SK-N-SH (cell line): ENCODE results near the gene RBCK1. TPM values are rescaled to one million over a fixed set of nuclear protein-coding genes. Genes with fewer than 3 reads are reported as not detected.

Experiments
- CTCF ChIA-PET: fragments of 300-600, 350-600 bp; formaldehyde crosslinking; extraction: SDS; loops from one replicate; lab custom pipeline; 2021; lab: Yijun Ruan, JAX
- POLR2A ChIA-PET: fragments of 350-600 bp; sonication (Branson Sonifier 250); formaldehyde crosslinking; extraction: SDS; loops from one replicate; lab custom pipeline; 2020; ENCODE audit warnings: antibody characterized with exemption, inconsistent platforms; lab: Yijun Ruan, JAX
- DNase-seq: peaks from one replicate; pipeline ENCODE4 v3.0.0; 2012
- H2AFZ ChIP-seq: fragments of 200-600 bp; sonication (generic); 2 replicates; pipeline ENCODE4 v1.8.1; 2016; ENCODE audit warnings: antibody characterized with exemption, mild to moderate bottlenecking, low read depth
- H3F3A ChIP-seq: fragments of 200-600 bp; sonication (generic); replicated peaks from 2 replicates; pipeline ENCODE3; 2016; ENCODE audit warnings: antibody characterized with exemption, mild to moderate bottlenecking; ENCODE audit not compliant: insufficient read depth
- H3K27ac ChIP-seq, 2 experiments: fragments of 200-500 bp in 1 of 2; fragments of 200-600 bp in 1 of 2; sonication (Bioruptor generic) in 1 of 2; sonication (generic), shearing (Covaris generic) in 1 of 2; 2 replicates each; pipeline versions ENCODE4 v1.5.1 to v1.6.1; 2014 to 2016; ENCODE audit warnings: low read depth in 2 of 2, inconsistent platforms in 1 of 2, low read length in 1 of 2, mild to moderate bottlenecking in 1 of 2, mixed read lengths in 1 of 2
- H3K27me3 ChIP-seq: fragments of 200-600 bp; sonication (generic), shearing (Covaris generic); 2 replicates; pipeline ENCODE4 v1.6.1; 2016; ENCODE audit warnings: mixed run types; ENCODE audit not compliant: insufficient read depth
- H3K36me3 ChIP-seq, 2 experiments: fragments of 200-500 bp in 1 of 2; fragments of 200-600 bp in 1 of 2; sonication (Bioruptor generic) in 1 of 2; sonication (generic) in 1 of 2; replicated peaks in 1 of 2; 2 replicates each; pipeline versions ENCODE3 to v1.5.1; 2014 to 2016; ENCODE audit warnings: low read length in 1 of 2, mild to moderate bottlenecking in 1 of 2; ENCODE audit not compliant: insufficient read depth in 2 of 2, control insufficient read depth in 1 of 2
- H3K4me1 ChIP-seq, 2 experiments: fragments of 200-500 bp in 1 of 2; fragments of 200-600 bp in 1 of 2; sonication (Bioruptor generic) in 1 of 2; sonication (generic), shearing (Covaris generic) in 1 of 2; 2 replicates each; pipeline versions ENCODE4 v1.5.1 to v1.6.1; 2014 to 2016; ENCODE audit warnings: low read depth in 1 of 2, low read length in 1 of 2, mixed run types in 1 of 2; ENCODE audit not compliant: insufficient read depth in 2 of 2, control insufficient read depth in 1 of 2
- H3K4me2 ChIP-seq: fragments of 200-600 bp; sonication (generic), shearing (Covaris generic); 2 replicates; pipeline ENCODE4 v1.6.1; 2017; ENCODE audit warnings: mixed run types
- H3K4me3 ChIP-seq, 2 experiments: fragments of 200-500 bp in 1 of 2; fragments of 200-600 bp in 1 of 2; sonication (Bioruptor generic) in 1 of 2; sonication (generic), shearing (Covaris generic) in 1 of 2; 2 replicates each; pipeline versions ENCODE4 v1.5.1 to v1.8.1; 2014 to 2016; ENCODE audit warnings: low read depth in 2 of 2, inconsistent platforms in 1 of 2, low read length in 1 of 2, mild to moderate bottlenecking in 1 of 2, mixed read lengths in 1 of 2, moderate library complexity in 1 of 2
- H3K79me2 ChIP-seq: fragments of 200-600 bp; sonication (generic); 2 replicates; pipeline ENCODE4 v1.8.1; 2017; ENCODE audit warnings: mild to moderate bottlenecking; ENCODE audit not compliant: insufficient read depth
- H3K9ac ChIP-seq: fragments of 200-600 bp; sonication (generic); 2 replicates; pipeline ENCODE4 v1.6.1; 2017; ENCODE audit warnings: mixed run types
- H3K9me2 ChIP-seq: fragments of 200-600 bp; sonication (generic); 2 replicates; pipeline ENCODE4 v1.6.1; 2017; ENCODE audit warnings: mixed run types
- H3K9me3 ChIP-seq: fragments of 200-600 bp; sonication (generic); 2 replicates; pipeline ENCODE4 v1.6.1; 2017; ENCODE audit warnings: mixed run types, mild to moderate bottlenecking, moderate library complexity
- H4K20me1 ChIP-seq: fragments of 200-600 bp; sonication (generic); 2 replicates; pipeline ENCODE4 v1.6.1; 2017; ENCODE audit warnings: mild to moderate bottlenecking, mixed run types; ENCODE audit not compliant: insufficient read depth
- CHD2 ChIP-seq: fragments of 150-350 bp; IDR thresholded peaks from 2 replicates; pipeline ENCODE4 v1.6.1; 2018; ENCODE audit warnings: low read length; ENCODE audit not compliant: partially characterized antibody
- CTCF ChIP-seq: fragments of 200-600 bp; sonication (generic); IDR thresholded peaks from 2 replicates; pipeline ENCODE4 v1.6.1; 2017; ENCODE audit warnings: antibody characterized with exemption, mild to moderate bottlenecking, moderate library complexity
- ELF1 ChIP-seq: IDR thresholded peaks from 2 replicates; pipeline ENCODE4 v1.4.0; 2012
- EP300 ChIP-seq, 2 experiments: IDR thresholded peaks; 2 replicates each; pipeline versions ENCODE4 v1.4.0 to v1.6.1; 2012; ENCODE audit warnings: borderline replicate concordance in 1 of 2, low read depth in 1 of 2, low read length in 1 of 2
- FOSL2 ChIP-seq: IDR thresholded peaks from 2 replicates; pipeline ENCODE4 v1.4.0; 2012; ENCODE audit warnings: low read depth, mild to moderate bottlenecking, moderate library complexity, borderline replicate concordance
- GATA2 ChIP-seq: sonication (generic); formaldehyde crosslinking; IDR thresholded peaks from 2 replicates; pipeline ENCODE4 v1.5.0; 2020; ENCODE audit warnings: mild to moderate bottlenecking, missing genetic modification reagents
- IRF3 ChIP-seq: fragments of 150-350 bp; IDR thresholded peaks from 2 replicates; pipeline ENCODE4 v1.6.1; 2016; ENCODE audit warnings: mild to moderate bottlenecking, low read depth, low read length
- JUND ChIP-seq: IDR thresholded peaks from 2 replicates; pipeline ENCODE4 v1.4.0; 2012
- MAX ChIP-seq: IDR thresholded peaks from 2 replicates; pipeline ENCODE4 v1.4.0; 2012; ENCODE audit warnings: low read depth
- MXI1 ChIP-seq: IDR thresholded peaks from 2 replicates; pipeline ENCODE4 v1.6.1; 2012; ENCODE audit warnings: mild to moderate bottlenecking, low read depth, low read length, improper control_type of control experiment
- NFIC ChIP-seq: IDR thresholded peaks from 2 replicates; pipeline ENCODE4 v1.4.0; 2012; ENCODE audit warnings: borderline replicate concordance
- NRF1 ChIP-seq: IDR thresholded peaks from 2 replicates; pipeline ENCODE4 v1.6.1; 2012; ENCODE audit warnings: low read depth, mild to moderate bottlenecking, low read length
- PBX3 ChIP-seq: IDR thresholded peaks from 2 replicates; pipeline ENCODE4; 2012
- POLR2AphosphoS5 ChIP-seq: IDR thresholded peaks from 2 replicates; pipeline ENCODE4 v1.6.1; 2012; ENCODE audit warnings: low read depth, low read length
- RAD21 ChIP-seq: IDR thresholded peaks from 2 replicates; pipeline ENCODE4 v1.6.1; 2012; ENCODE audit warnings: mild to moderate bottlenecking, low read length
- RCOR1 ChIP-seq: fragments of 150-350 bp; IDR thresholded peaks from 2 replicates; pipeline ENCODE4 v1.6.1; 2017; ENCODE audit warnings: antibody characterized with exemption, low read length
- RFX5 ChIP-seq: IDR thresholded peaks from 2 replicates; pipeline ENCODE4 v1.6.1; 2012; ENCODE audit warnings: mild to moderate bottlenecking, improper control_type of control experiment, low read length
- SMC3 ChIP-seq: IDR thresholded peaks from 2 replicates; pipeline ENCODE4 v1.6.1; 2012; ENCODE audit warnings: low read depth, low read length, improper control_type of control experiment
- TCF12 ChIP-seq: IDR thresholded peaks from 2 replicates; pipeline ENCODE4 v1.4.0; 2012
- TEAD4 ChIP-seq: IDR thresholded peaks from 2 replicates; pipeline ENCODE4 v1.4.0; 2012; ENCODE audit warnings: mild to moderate bottlenecking, borderline replicate concordance; ENCODE audit not compliant: insufficient read depth
- USF1 ChIP-seq: IDR thresholded peaks from 2 replicates; pipeline ENCODE4 v1.4.0; 2012; ENCODE audit warnings: low read depth, borderline replicate concordance
- USF2 ChIP-seq: fragments of 150-350 bp; IDR thresholded peaks from 2 replicates; pipeline ENCODE4 v1.6.1; 2017; ENCODE audit warnings: antibody characterized with exemption, low read length, low read depth, borderline replicate concordance
- YY1 ChIP-seq: IDR thresholded peaks from 2 replicates; pipeline ENCODE4 v1.4.0; 2012; ENCODE audit warnings: low read depth, mild to moderate bottlenecking
- WGBS: methylation state at CpG from one replicate; pipeline ENCODE4 v1.1.6; 2017; ENCODE audit warnings: low lambda C conversion rate; 5-methylcytosine and 5-hydroxymethylcytosine counted together
- polyA plus RNA-seq, 3 experiments: library from polyadenylated mRNA; depleted of rRNA; stranded (reverse); fragments of >200 nt; gene quantifications; 2 replicates each; pipeline ENCODE4 v1.2.3, GENCODE V29; 2012

The RBCK1 gene
- polyA plus RNA-seq, 1 of the 3 experiments (the other 2 are of a cell fraction) = 105 TPM

- WGBS = 63% methylated on average over 3 of the region's 3 CpGs
- Histone ChIP-seq H4K20me1 (0 out of 2 replicates have a peak, but pooled peaks cover 9% of the 10 kb centered on the region), H3K9me3 (no peaks in the 10 kb centered on the region), H3K4me3 (no peak overlapping the region; a peak in 1 of 4 replicates), H3K9ac (no peak overlapping the region), H3K4me2 (no peak overlapping the region), H3K36me3 (peaks cover 49 to 55% of the 10 kb centered on the region in 2 experiments), H3K9me2 (no peaks in the 10 kb centered on the region), H3K27me3 (no peaks in the 10 kb centered on the region), H3K27ac (no peak overlapping the region), H3K79me2 (no peaks in the 10 kb centered on the region), H3K4me1 (no peaks in the 10 kb centered on the region; a peak in 1 of 4 replicates), H2AFZ (no peak overlapping the region), H3F3A (peaks cover 20% of the 10 kb centered on the region)
- ChIA-PET CTCF (interaction anchor here (0.8 to 4.9 kb wide), 11 partner anchors 12 to 124 kb away, joined by 3 to 21 read pairs (median 4); no protein-coding TSS in a partner anchor), POLR2A (no interaction called here)
- no peak for TF ChIP-seq PBX3
- TF ChIP-seq CTCF = peak; percentile 73
- no peak for TF ChIP-seq RCOR1
- peak; percentile 69 for TF ChIP-seq RAD21
- peak; percentile 4; the same call in 1 of the 2 replicates for TF ChIP-seq POLR2AphosphoS5
- TF ChIP-seq SMC3 = peak; percentile 55; the same call in 1 of the 2 replicates
- peak; percentile 56 for DNase-seq
Observed at GRCh38 chr20:478949-479429, 70.9 kb downstream of the RBCK1 start.

GRCh38 chr20:479487-479886 lies 71.4 kb downstream of the RBCK1 start:
- H3K79me2 ChIP-seq = no peaks in the 10 kb centered on the region
- H3K4me1 ChIP-seq = no peaks in the 10 kb centered on the region; a peak in 1 of 4 replicates
- no peaks in the 10 kb centered on the region for H3K9me2 ChIP-seq
- H3K9ac ChIP-seq = no peak overlapping the region
- 91% methylated on average over 2 of the region's 2 CpGs for WGBS
- ChIA-PET POLR2A (no interaction called here), CTCF (interaction anchor here (0.8 to 4.9 kb wide), 10 partner anchors 12 to 128 kb away, joined by 3 to 21 read pairs (median 4); no protein-coding TSS in a partner anchor)
- no peaks in the 10 kb centered on the region for H3K27me3 ChIP-seq
- peaks cover 54 to 58% of the 10 kb centered on the region in 2 experiments for H3K36me3 ChIP-seq
- H2AFZ ChIP-seq = no peak overlapping the region
- H3K27ac ChIP-seq = no peak overlapping the region
- no peak overlapping the region for H3K4me3 ChIP-seq
- peaks cover 20% of the 10 kb centered on the region for H3F3A ChIP-seq
- no peaks in the 10 kb centered on the region for H3K9me3 ChIP-seq
- H4K20me1 ChIP-seq = 0 out of 2 replicates have a peak, but pooled peaks cover 9% of the 10 kb centered on the region
- no peak for DNase-seq
- no peak overlapping the region for H3K4me2 ChIP-seq
- TF ChIP-seq NFIC = no peak
- TF ChIP-seq POLR2AphosphoS5 = no peak
- no peak for TF ChIP-seq NRF1
- no peak for TF ChIP-seq MXI1
- no peak for TF ChIP-seq GATA2
- no peak for TF ChIP-seq CHD2
- TF ChIP-seq EP300 (IDR thresholded peaks at IDR 0.05; ENCODE audit: borderline replicate concordance in 1 of 2, low read depth in 1 of 2, low read length in 1 of 2) = no peak
- TF ChIP-seq YY1 = no peak
- TF ChIP-seq TCF12 = no peak
- no peak for TF ChIP-seq MAX
- no peak for TF ChIP-seq ELF1
- TF ChIP-seq IRF3 = no peak
- no peak for TF ChIP-seq SMC3
- TF ChIP-seq TEAD4 = no peak
- TF ChIP-seq RFX5 = no peak
- no peak for TF ChIP-seq USF2
- TF ChIP-seq JUND = no peak
- no peak for TF ChIP-seq USF1
- TF ChIP-seq FOSL2 = no peak
